Skin epidermis (tissue), 12 donors: Measurements from ENCODE around the gene CTNNAL1.
"Not testable (repeated sequence)": the region's sequence is repeated elsewhere in the genome, so short reads cannot be mapped to it uniquely, and the experiment has no call there.

Source experiments
- H3K27ac ChIP-seq, 21 experiments: fragments of 200-600 bp; sonication (generic) in 11 of 21; one replicate each; pipeline ENCODE4 v1.5.0; 2020; ENCODE audit warnings: mild to moderate bottlenecking in 3 of 21, inconsistent platforms in 2 of 21, moderate library complexity in 2 of 21
- H3K4me3 ChIP-seq, 7 experiments: fragments of 200-600 bp; sonication (generic) in 2 of 7; one replicate each; pipeline ENCODE4 v1.5.0; 2020; ENCODE audit warnings: inconsistent platforms in 2 of 7, mild to moderate bottlenecking in 2 of 7, moderate library complexity in 1 of 7

The CTNNAL1 gene

DNA sequence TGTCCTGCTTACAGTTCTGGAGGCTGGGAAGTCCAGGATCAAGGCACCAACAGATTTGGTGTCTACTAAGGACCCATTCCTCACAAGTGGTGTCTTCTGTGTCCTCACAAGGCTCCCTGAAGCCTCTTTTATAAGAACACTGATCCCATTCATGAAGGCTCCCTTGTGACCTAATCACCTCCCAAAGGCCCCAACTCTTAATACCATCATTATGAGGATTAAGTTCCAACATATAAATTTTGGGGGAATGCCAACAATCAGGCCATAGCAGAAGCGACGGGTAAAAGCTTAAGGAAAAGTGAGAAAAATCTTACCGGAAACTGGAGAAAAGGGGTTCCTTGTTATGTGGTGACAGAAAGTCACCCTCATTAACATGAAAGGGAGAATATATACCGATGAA, 11.2 kb downstream of the CTNNAL1 start:
- Histone ChIP-seq H3K27ac (no peak overlapping the region), H3K4me3 (no peak overlapping the region)

DNA sequence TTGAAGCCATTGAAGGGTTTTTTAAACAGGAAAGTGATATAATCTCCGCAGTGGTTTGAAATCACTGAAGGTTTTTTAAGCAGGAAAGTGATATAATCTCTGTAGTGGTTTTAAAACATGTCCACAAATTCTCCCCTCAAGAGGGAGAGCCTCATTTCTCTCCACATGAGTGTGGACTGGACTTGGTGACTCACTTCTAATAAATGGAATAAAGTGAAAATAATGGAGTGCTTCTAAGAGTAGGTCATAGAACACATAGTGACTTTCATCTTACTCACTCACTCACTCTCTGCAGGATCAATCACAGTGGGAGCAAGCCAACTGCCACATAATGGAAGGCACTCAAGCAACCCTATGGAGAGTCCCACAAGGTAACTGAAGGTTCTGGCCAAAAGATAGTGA, 12.0 kb downstream of the CTNNAL1 start:
- no peak overlapping the region for H3K4me3 ChIP-seq
- no peak overlapping the region for H3K27ac ChIP-seq

DNA sequence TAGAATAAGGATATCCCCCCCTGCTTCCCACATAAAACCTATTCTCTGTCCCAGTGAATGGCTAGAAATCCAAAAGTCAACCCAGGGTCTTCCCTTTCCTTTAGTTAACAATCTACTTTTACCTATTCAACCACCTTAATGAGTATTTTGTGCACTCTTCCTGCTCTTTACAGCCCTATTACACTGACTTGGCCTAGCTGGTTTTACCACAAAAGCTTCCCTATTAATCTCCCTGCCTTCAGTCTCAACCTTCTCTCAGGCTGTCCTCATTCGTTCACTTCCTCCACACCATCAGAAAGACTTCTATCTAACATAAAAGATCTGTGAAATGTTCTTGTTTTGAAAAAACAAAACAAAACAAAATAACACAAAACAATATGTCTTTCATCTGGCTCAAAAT, 16.2 kb downstream of the CTNNAL1 start:
- peak overlapping the region in 4 of 21 experiments; percentile 13 to 52 (median 22) for H3K27ac ChIP-seq
- H3K4me3 ChIP-seq: no peak overlapping the region

DNA sequence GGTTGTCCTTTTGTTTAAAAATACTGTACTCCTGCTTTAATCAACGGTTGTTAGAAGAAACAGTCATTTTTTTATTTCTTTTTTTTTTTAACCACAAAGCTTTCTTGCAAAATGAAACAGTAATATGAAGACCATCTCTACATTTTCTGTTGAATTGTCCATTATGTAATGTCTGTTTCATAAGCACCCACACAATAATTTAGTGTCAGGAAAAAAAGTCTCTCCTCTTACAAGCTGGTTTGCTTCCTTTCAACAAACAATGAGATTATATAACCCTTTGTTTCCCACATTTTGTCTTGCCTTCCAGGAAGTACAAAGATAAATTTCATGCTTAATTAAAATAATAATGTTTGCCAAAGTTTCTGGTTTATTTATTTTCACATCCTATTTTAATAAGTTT, 16.7 kb downstream of the CTNNAL1 start:
- peak overlapping the region in 3 of 21 experiments; percentile 6 to 13 (median 8) for H3K27ac ChIP-seq

DNA sequence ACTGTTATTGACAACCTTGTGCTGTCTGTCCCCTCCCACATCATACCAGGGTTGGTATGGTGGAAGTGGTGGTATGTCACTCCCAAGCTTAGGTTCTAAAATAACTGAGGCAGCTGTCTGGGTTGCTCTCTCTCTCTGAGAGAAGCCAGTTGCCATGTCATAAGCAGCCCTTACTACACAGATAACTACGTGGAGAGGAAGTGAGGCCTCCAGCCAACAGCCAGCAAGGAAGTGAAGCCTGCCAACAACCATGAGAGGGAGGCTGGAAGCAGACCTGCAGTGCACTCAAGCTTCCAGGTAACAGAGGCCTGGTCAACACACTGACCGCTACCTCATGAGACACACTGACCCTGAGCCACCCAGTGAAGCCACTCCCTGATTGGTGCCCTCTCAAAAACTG, 18.6 kb downstream of the CTNNAL1 start:
- peak overlapping the region in 2 of 21 experiments; percentile 7 to 11 for H3K27ac ChIP-seq
- no peak overlapping the region for H3K4me3 ChIP-seq

More for the DNA sequence above, 16.7 kb downstream of the CTNNAL1 start:
- H3K4me3 ChIP-seq: no peak overlapping the region

DNA sequence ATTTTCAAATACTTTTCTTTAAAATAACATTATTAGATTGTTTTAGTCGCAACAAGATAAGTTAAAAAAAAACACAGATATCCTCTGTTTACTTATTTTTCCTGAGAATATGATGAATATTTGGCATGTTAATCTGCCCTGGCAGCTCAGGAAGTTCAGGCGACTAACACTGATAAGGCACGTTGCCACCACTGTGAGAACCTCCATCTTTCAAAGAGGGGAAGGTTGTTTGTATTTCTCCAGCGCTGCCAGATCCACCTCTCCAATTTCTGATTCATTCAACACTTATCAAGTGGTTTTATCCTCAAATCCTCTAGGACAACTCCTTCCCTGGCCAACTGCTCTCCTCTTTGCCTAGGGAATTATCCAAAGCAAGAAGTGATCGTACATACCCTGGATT, 21.8 kb downstream of the CTNNAL1 start:
- H3K27ac ChIP-seq: no peak overlapping the region
- no peak overlapping the region for H3K4me3 ChIP-seq

DNA sequence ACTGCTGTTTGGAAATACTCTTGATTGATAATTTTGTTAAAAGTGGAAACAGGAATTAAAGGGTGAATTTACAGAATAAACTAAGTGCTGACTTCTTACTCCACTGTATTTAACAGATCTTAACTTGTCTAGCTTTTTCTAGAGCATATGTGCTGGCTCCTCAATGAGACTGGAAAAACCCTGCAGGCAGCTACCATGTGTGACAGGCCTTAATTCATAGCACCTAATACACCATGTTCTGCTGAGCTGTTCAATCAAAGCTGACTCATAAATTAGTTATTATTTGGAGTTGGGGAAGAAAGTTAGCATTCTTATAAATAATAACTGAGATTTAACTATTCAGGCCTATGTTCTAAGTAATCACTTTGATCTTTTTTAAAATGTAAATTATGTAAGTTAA, 29.4 kb downstream of the CTNNAL1 start:
- Histone ChIP-seq H3K27ac (no peak overlapping the region), H3K4me3 (no peak overlapping the region)

DNA sequence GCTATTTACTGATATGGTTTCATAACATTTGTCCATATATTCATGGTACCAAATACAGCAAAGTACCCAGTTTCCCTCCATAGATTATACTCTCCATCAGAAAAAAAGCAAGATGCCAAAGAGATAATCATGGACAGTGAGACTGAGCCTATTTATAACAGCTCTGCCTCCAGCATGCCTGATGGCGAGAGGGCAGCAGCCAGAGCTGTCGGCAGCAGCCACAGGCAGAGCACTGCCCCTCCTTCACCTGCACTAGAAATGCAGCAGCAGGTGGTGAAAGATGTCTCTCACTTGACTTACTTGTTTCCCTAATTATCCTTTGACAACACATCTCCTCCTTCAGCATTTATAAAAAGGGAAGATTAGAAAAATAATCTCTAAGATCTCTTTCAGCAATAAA, 32.4 kb downstream of the CTNNAL1 start:
- Histone ChIP-seq H3K4me3 (no peak overlapping the region), H3K27ac (no peak overlapping the region)

DNA sequence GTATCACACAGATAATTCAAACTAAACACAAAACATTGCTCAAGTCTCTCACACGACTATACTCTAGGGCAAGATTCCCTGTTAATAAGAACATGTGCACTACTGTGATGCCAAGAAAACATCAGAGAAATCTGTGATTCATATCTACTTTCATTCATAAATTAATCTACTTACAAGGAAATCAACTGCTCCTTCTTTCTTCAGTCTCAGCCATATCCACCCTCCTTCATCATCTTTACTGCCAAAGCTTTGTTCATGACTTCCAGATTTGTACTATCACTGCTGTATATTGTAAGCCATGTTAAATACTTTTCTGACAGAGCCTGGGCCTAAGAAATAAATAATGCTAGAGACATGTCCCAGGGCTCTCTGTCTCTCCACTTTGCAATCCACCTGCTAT, 35.1 kb downstream of the CTNNAL1 start:
- H3K4me3 ChIP-seq: no peak overlapping the region
- no peak overlapping the region for H3K27ac ChIP-seq

DNA sequence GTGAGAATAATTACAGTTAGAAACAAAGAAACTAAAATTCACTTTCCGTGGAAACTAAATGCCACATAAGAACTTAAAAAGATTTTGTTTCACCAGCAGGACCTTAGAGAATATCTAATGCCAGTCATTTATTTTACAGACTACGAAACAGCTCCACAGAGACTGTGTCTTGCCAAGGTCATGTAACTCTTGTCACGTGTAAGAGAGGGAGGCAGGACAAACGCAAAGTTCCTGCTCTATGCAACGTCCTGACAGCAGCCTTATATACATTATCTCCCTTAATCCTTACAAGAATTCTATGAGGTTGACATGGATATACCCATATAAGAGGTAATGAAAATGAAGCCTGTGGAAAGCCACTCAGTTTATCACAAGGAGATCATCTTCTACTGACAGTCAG, 39.4 kb downstream of the CTNNAL1 start:
- H3K27ac ChIP-seq: no peak overlapping the region
- no peak overlapping the region for H3K4me3 ChIP-seq

DNA sequence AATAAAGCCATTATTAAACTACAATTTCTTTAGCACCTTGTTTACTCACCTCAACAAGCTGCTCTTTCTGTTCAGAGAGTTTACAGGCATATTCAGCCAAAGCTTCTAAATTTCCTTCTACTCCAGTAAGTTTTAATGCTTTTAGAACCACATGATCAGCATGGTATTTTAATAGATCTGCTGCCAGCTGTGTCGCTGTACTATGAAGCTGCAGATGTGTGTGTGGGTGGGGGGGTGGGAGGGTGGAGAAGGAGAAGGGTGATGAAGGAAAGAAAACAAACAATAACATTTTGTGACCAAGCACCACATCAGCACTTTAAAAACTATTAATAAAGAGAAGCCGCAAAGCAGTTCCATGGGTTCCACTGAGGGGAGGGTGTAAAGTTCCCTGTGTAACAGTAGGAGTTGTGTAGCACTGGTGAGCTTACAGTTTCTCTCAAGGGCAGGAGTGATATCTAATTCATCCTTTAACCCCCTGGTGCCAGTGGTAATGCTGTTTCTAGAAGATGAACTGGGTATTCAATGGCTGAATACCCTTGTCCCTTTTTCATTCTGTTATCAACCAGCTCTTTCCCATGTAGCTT, 40.6 kb downstream of the CTNNAL1 start:
- no peak overlapping the region for H3K4me3 ChIP-seq
- peak overlapping the region in 2 of 21 experiments; percentile 4 to 12 for H3K27ac ChIP-seq

DNA sequence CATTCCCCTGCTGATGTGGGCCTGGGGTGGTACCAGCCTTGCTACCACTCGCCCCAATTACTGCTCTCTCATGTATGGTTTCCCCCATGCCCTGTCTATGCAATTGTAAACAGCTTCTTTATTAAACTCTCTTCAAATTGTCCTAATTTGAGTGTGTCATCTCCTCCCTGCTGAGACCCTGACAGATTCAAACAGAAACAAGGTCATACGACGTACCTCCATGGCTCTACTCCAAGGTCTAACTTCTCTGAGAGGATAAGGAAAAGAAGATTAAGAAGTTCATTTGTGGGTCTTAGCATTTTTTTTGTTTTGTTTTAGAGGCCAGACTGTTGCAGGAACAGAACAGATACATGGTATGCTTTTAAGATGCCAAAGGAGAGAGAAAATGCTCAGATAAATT, 41.1 kb downstream of the CTNNAL1 start:
- H3K27ac ChIP-seq: peak overlapping the region in 1 of 21 experiments; percentile 12
- H3K4me3 ChIP-seq: no peak overlapping the region

DNA sequence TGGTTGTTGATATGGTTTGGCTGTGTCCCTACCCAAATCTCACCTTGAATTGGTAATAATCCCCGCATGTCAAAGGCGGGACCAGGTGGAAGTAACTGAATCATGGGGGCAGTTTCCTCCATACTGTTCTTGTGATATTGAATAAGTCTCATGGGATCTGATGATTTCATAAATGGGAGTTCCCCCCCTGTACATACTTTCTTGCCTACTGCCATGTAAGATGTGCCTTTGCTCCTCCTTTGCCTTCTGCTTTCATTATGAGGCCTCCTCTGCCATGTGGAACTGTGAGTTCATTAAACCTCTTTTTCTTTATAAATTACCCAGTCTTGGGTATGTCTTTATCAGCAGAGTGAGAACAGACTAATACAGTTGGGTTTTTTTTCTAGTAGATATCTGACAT, 41.9 kb downstream of the CTNNAL1 start:
- not testable (repeated sequence) for H3K27ac ChIP-seq, H3K4me3 ChIP-seq

DNA sequence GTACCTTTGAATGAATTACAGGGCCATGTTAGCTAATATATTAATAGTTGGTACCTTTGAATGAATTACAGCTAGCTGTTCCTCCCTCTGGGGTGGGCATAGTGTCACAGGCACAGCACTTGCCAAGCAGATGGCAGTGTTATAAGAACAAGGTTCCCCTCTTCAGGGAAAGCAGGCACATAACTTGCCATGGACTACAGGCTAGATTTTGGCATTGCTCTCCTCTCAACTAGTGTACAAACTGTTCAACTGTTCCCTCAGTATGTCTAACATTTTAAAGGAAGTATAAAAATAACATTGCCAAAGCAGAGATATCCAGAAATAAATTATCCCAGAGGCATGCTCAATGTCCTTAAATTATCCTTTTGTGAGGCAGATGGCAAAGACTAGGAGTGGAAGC, 45.4 kb downstream of the CTNNAL1 start:
- no peak overlapping the region for H3K27ac ChIP-seq

DNA sequence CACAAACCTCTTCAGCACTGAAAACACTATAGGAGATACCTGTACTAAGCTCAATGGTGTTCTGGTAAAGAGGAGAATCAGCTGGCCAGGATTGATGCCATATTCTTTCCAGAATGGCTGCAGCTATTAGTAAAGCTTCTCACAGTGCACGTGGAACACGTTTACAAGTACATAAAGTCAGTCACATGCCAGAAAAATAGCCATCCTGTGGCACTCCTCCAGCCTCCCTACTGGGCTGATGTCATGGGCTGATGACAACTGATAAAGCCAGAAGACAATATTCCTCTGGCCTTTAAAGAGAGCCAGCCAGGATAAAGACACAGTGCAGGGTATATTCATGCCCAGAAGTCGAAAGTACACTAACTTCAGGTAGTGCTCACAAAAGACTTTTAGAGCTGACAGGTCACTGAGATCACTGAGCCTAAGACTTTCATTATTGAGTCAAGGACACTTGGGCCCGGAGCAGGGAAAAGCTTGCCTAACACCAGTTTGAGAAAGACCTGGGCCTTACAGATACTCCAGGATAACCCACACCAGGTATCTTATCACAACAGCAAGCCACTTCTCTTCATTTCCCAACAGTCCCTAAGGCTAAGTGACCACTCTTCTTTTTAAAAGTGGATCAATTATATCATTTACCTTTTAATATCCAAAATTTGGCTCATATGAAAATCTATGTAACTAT, 49.7 kb downstream of the CTNNAL1 start:
- H3K27ac ChIP-seq: no peak overlapping the region
- H3K4me3 ChIP-seq: no peak overlapping the region

More for the DNA sequence above, 45.4 kb downstream of the CTNNAL1 start:
- no peak overlapping the region for H3K4me3 ChIP-seq

DNA sequence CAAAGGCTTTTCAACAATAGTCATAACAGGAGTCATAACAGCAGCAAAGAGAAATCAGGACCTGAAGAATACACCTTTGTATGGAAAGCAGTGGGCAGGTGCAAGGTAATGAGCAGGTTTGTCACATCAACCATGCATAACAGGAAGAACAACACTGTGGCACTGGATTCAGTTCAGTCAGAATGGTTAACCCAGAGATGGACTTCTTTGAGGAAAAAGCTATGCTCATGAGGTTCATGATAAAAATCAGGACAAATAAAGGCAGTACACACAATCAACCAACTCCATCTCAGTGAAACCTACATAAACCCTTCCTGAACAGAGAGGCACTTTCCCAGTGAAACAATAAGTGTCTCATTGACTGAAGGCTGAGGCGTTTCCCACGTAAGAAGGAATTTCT, 52.1 kb downstream of the CTNNAL1 start:
- H3K4me3 ChIP-seq: no peak overlapping the region

DNA sequence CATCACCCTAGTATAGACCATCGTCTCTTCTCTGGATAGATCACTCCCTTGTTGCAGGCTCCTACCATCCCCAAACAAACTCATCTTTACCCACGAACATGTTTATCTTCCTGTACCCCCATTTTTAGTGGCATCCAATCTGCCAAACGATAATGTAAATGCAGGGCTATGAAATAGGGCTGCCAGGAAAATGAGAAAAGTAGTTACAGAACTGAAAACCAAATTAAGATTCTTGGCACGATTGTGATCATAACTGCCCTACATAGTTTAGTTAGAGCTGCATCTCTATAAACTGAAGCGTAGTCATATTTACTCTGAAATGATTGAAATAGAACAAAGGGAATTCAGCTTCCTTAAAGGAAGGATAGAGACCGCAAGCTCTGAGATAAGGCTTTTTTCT, 53.0 kb downstream of the CTNNAL1 start:
- no peak overlapping the region for H3K4me3 ChIP-seq
- H3K27ac ChIP-seq: no peak overlapping the region

More for the DNA sequence above, 52.1 kb downstream of the CTNNAL1 start:
- H3K27ac ChIP-seq: no peak overlapping the region

DNA sequence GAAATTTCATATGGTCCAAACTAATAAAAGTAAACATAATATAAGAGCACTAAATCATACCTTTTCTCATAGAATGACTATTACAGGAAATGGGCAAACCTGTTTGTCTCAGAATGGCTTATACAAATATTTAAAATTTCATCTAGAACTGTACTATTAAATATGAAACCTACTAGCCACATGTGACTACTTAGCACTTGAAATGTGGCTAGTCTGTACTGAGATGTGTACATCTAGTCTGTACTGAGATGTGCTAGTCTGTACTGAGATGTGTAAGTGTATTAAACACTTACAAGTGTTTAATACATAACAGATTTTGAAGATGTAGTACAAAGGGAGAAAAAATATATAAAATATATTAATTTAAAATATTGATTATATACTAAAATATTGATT, 56.7 kb downstream of the CTNNAL1 start:
- Histone ChIP-seq H3K27ac (no peak overlapping the region), H3K4me3 (no peak overlapping the region)

DNA sequence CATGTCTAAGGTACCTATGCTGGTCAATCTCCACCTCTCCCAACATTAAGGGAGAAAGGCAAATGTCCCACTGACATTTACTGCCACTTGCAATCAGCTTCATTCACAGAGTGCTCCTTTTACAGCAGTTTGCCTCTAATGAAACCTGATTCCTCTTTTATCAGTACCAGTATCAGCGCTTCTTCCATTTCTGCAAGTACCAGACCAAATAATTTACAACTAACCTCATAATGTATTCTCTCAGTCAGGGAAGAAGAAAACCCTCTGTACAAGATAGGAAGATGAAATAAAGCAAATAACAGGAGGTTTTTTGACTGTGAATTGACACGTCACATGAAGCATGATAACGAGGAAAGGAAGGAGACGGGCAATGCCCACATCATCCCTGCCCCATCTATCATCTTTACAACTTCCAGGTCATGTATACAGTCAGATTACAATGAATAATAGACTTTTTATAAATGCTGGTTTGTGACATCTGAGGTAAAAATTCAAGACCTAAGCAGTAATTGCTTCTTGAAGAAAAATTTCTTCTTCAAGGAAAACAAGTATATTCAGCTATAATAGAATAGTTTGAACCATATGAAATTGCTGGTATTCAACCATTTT, 57.2 kb downstream of the CTNNAL1 start:
- Histone ChIP-seq H3K4me3 (no peak overlapping the region), H3K27ac (no peak overlapping the region)

DNA sequence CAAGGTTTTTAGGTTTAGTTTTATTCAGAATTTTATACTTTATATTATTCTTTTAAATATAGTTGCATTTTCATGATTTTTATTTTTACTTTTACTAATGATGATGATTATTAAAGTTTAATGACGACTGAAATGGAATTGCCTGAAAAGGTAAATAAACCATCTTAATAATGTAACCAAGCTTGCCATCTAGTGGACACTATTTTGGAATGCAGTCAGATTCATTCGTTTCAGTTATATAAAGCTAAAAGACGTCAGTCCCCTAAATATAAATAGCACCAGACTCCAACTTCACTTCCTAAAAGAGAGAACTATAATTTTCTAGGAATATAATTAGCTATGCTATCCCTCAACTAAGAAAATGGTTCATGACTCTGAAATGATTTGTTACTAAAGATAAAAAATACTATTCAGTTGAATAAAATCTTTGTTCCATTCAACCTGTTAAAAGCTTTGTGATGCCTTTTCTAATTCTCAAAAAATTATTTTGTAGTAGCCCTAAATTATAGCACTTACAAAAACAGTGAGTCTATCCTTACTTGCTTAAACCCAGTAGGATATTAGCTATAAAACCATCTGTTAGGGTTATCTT, 59.2 kb downstream of the CTNNAL1 start:
- Histone ChIP-seq H3K27ac (no peak overlapping the region), H3K4me3 (no peak overlapping the region)

DNA sequence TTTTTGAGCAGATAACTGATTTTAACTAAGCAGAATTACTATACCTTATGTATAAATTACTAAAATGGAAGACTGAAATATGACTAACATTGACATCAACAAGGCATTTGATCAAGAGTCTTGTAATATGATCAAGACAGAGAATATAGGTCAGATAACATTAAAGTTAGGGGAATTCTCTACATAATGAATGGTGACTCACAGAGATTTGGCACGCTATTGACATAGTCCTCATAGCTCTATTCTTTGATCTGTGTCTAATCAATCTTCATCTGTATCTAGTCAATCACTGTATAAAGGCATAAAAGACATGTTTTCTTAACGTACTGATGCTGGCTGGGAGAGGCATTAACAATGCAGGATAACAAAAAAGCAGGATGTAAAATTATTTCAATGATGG, 61.7 kb downstream of the CTNNAL1 start:
- H3K4me3 ChIP-seq: no peak overlapping the region

More for the DNA sequence above, 61.7 kb downstream of the CTNNAL1 start:
- no peak overlapping the region for H3K27ac ChIP-seq
